GM18909 (cell line): ENCODE measurements around the gene GHDC.
"Not testable (repeated sequence)": the region's sequence is repeated elsewhere in the genome, so short reads cannot be mapped to it uniquely, and the experiment has no call there.

Experiments used
- ATAC-seq: cut with Tn5 transposase; IDR thresholded peaks from one replicate; pipeline ENCODE4 v1.9.1; 2021; ENCODE audit warnings: mild to moderate bottlenecking; ENCODE audit not compliant: unreplicated experiment, poor library complexity

The GHDC gene

DNA sequence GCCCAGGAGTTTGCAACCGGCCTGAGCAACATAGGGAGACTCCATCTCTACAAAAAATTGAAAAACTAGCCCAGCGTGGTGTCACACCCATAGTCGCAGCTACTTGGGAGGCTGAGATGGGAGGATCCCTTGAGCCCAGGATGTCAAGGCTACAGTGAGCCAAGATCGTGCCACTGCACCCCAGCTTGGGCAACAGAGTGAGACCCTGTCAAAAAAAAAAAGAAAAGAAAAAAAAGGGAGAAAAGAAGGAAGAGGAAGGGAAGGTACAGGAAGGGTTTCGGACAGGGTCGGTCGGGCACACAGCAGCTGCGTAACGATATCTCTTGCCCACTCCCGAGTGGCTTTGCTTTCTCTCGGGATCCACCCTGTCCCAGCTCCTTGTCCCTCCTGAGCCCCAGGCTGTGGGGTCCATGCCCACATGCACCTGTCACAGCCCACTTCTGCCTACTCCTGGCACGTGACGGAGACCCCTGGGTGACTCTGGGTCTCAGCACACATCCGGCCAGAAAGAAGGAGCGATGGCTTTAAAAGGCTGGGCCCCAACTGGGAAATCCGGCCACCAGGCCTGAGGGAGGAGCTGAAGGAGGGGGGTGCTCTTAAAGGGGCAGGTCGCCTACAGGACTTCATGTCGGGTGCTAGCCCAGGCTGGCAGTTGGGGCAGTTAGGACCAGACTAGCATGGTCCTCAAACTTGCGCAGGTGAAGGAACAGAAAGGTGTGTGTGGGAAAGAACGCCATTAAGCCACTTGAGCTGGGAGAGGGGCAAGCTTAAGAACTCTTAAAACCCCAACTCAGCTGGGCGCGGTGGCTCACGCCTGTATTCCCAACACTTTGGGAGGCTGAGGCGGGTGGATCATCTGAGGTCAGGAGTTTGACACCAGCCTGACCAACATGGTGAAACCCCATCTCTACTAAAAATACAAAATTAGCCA is at the start of gene GHDC:
TSS of gene GHDC (minus strand) at position 526 of the 931 bp plus-strand sequence. CDS start 913 bp downstream, outside the sequence.
- ATAC-seq, result peak; percentile 77

- no peak for ATAC-seq
Measured at GRCh38 chr17:42243493-42243982, 49.2 kb upstream of the GHDC start.

- no peak for ATAC-seq
Measured at GRCh38 chr17:42241871-42242270, 47.6 kb upstream of the GHDC start.

GRCh38 chr17:42240863-42241262 is 46.6 kb upstream of the GHDC start:
- not testable (repeated sequence) for ATAC-seq

DNA sequence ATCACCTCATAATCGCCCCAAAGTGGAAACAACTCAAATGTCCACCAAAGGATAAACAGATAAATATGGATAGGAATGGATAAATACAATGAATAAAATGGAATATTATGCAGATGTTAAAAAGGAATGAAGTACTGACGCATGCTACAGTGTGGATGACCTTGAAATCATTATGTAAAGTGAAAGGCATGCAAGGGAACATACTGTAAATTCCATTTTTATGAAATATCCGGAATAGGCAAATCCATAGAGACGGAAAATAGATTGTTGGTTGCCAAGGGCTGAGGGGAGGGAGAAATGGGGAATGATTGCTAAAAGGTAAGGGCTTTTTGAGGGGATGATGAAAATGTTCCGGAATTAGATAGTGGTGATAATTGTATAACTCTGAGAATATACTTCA is 45.9 kb upstream of the GHDC start:
- ATAC-seq, result no peak

DNA sequence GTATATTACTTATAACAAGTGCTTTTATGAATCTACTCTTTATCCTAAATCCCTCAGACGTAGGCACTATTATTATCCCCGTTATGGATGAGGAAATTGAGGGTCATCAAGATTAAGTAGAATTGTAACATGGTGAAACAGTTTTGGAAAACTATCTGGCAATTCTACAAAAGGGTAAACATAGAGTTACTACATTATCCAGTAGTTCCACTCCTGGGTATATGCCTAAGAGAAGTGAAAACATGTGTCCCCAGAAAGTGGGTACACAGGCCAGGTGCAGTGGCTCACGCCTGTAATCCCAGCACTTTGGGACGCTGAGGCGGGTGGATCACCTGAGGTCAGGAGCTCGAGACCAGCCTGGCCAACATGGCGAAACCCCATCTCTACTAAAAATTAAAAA is 45.3 kb upstream of the GHDC start:
- not testable (repeated sequence) for ATAC-seq

GRCh38 chr17:42236760-42237159 is 42.5 kb upstream of the GHDC start:
- no peak for ATAC-seq

- ATAC-seq, result no peak
Measured at GRCh38 chr17:42233994-42234393, 39.7 kb upstream of the GHDC start.

GRCh38 chr17:42233156-42233555 is 38.9 kb upstream of the GHDC start:
- ATAC-seq, result no peak

GRCh38 chr17:42230225-42230624 is 35.9 kb upstream of the GHDC start:
- no peak for ATAC-seq

- no peak for ATAC-seq
Measured at GRCh38 chr17:42227849-42228700, 33.8 kb upstream of the GHDC start.

GRCh38 chr17:42225646-42226045 is 31.4 kb upstream of the GHDC start:
- no peak for ATAC-seq

- ATAC-seq, result no peak
Measured at GRCh38 chr17:42224651-42225050, 30.4 kb upstream of the GHDC start.

DNA sequence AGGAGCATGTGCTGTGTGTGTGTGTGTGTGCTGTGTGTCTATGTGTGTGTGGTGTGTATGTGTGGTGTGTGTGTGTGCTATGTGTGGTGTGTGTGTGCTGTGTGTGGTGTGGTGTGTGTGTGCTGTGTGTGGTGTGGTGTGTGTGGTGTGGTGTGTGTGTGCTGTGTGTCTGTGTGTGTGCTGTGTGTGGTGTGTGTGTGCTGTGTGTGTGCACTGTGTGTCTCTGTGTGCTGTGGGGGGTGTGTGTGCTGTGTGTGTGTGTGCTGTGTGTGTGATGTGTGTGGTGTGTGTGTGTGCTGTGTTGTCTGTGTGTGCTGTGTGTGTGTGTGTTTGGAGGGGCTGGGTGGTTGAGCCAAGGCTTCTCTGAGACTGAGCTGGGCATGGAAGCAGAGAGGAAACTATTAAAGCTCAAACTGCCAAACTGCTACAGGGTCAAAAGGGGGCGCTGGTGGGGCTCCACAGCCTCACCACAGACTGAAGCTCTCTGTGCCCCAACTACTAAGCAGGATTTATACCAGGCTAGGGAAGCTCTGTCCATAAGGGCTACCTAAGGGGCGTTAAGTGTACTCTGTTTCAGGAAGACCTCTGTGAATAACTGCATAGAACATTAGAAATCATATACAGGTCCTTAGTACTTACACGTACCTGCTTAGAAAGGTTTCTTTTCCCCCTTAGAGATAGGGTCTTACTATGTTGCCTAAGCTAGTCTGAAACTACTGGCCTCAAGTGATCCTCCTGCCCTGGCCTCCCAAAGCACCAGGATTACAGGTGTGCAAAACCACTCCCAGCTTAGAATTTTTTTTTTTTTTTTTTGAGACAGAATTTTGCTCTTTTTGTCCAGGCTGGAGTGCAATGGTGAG is 27.8 kb upstream of the GHDC start:
- ATAC-seq, result no peak

DNA sequence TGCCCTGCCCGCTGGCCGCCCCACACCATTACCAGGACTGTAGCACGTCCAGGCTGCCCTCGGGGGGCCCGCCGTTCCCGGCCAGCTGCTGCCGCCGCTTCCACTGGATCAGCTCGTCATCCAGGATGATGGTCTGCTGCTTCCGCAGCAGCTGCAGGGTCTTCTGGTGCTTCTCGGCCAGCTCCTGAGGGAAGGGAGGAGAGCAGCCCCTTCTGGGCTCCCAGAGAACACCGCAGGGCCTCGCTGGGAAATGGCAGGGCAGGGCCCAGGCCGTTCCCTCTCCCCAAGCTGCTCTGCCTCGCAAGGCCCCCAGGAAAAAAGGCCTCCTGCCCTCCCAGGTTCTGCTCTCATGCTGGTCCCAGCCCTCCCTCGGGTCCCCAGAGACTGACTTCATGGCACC is 25.0 kb upstream of the GHDC start:
- ATAC-seq, result not testable (repeated sequence)

- ATAC-seq, result no peak
Measured at GRCh38 chr17:42214156-42214555, 19.9 kb upstream of the GHDC start.

- no peak for ATAC-seq
Measured at GRCh38 chr17:42212382-42212781, 18.1 kb upstream of the GHDC start.

DNA sequence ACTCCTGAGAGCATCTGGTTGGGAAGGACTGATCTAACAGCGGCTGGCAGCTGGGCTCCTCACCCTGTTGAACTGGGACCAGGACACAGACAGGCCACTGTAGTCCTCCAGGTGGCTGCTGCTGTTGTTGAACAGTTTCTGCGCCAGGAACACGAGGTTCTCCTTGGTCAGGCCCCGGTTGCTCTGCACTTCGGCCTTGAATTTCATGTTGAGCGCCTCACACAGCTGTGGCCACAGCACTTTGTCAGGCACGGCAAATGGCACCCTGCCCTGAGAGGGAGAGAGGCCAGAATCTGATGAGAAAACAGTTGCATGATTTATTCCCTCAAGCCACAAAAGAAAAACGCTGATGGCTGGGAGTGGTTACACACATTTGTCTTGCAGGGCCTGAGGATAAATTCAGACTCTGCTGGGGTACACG is 17.6 kb upstream of the GHDC start:
- not testable (repeated sequence) for ATAC-seq

DNA sequence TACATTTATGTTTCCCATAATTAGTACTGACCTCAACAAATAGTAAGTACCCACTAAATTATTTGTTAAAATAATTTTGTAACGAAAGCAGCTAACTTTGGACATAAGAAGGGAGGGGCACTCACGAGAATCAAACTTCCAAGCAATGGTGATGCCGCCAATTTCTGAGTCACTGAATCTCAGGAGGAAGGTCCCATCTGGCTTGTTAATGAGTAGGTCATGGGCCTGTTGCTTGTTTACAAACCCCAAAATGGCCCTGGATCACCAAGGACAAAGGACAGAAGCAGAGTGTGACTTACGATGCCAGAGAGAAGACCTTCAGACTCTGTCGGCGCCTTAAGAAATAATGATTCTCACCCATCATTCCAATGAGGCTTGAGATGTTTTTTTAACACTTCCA is 15.8 kb upstream of the GHDC start:
- ATAC-seq, result no peak

DNA sequence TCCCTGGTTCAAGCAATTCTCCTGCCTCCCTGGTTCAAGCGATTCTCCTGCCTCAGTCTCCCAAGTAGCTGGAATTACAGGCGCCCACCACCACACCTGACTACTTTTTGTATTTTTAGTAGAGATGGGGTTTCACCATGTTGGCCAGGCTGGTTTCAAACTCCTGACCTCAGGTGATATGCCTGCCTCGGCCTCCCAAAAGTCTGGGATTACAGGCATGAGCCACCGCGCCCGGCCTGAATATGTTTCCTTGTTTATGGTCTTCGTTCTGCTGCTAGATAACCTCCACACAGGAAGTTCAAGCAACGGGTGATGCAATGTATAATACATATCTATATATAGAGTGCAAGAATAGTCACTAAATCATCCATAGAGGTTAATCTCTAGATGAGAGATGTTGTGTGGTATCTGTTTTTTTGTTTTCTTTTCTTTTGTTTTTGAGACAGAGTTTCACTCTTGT is 11.9 kb upstream of the GHDC start:
- ATAC-seq, result not testable (repeated sequence)
